PC-9 (cell line): ENCODE data around the gene OXGR1. TPM values are rescaled to one million over a fixed set of nuclear protein-coding genes. Genes with fewer than 3 reads are reported as not detected.

Experiments used
- BruUV-seq: library from RNA; stranded (reverse); fragments of 400-500 nt; replicated peaks from 2 replicates; lab custom pipeline; 2021; lab: Mats Ljungman, UMichigan
- CTCF ChIA-PET: fragments of 300-600 bp; sonication (Branson Sonifier 250); formaldehyde crosslinking; loops from one replicate; lab custom pipeline; 2022; ENCODE audit warnings: antibody characterized with exemption; lab: Charles Lee
- POLR2A ChIA-PET: fragments of 300-600 bp; sonication (Branson Sonifier 250); formaldehyde crosslinking; loops from one replicate; lab custom pipeline; 2022; ENCODE audit warnings: antibody characterized with exemption; ENCODE audit not compliant: unreplicated experiment; lab: Charles Lee
- DNase-seq, 2 experiments: peaks; one replicate each; pipeline versions ENCODE4 v3.0.0 to v3.0.0-alpha.2; 2015 to 2022; ENCODE audit warnings: mixed read lengths in 1 of 2
- H2AFZ ChIP-seq: fragments of 200-600 bp; sonication (generic); 2 replicates; pipeline ENCODE4 v1.8.1; 2017; ENCODE audit warnings: antibody characterized with exemption
- H3F3A ChIP-seq: fragments of 200-600 bp; sonication (generic); 2 replicates; pipeline ENCODE4 v1.8.1; 2017; ENCODE audit warnings: antibody characterized with exemption, mild to moderate bottlenecking, low read depth; ENCODE audit not compliant: insufficient read depth
- H3K27ac ChIP-seq: fragments of 200-600 bp; sonication (generic); 2 replicates; pipeline ENCODE4 v1.6.1; 2016; ENCODE audit warnings: mixed run types
- H3K27me3 ChIP-seq: fragments of 200-600 bp; sonication (generic); 2 replicates; pipeline ENCODE4 v1.6.1; 2016; ENCODE audit warnings: low read depth, mixed run types; ENCODE audit not compliant: insufficient read depth
- H3K36me3 ChIP-seq: fragments of 200-600 bp; sonication (generic); 2 replicates; pipeline ENCODE4 v1.6.1; 2016; ENCODE audit warnings: low read depth, mixed run types
- H3K4me1 ChIP-seq: fragments of 200-600 bp; sonication (generic); replicated peaks from 2 replicates; pipeline ENCODE4 v1.6.1; 2016; ENCODE audit warnings: mixed run types; ENCODE audit not compliant: insufficient read depth
- H3K4me2 ChIP-seq: fragments of 200-600 bp; sonication (generic); 2 replicates; pipeline ENCODE4 v1.6.1; 2017; ENCODE audit warnings: mixed run types
- H3K4me3 ChIP-seq: fragments of 200-600 bp; sonication (generic); 2 replicates; pipeline ENCODE4 v1.6.1; 2016; ENCODE audit warnings: mixed run types
- H3K79me2 ChIP-seq: fragments of 200-600 bp; sonication (generic); 2 replicates; pipeline ENCODE4 v1.6.1; 2017; ENCODE audit warnings: low read depth, mixed run types
- H3K9me2 ChIP-seq: fragments of 200-600 bp; sonication (generic); 2 replicates; pipeline ENCODE4 v1.8.1; 2017; ENCODE audit warnings: mild to moderate bottlenecking; ENCODE audit not compliant: insufficient read depth
- H3K9me3 ChIP-seq: fragments of 200-600 bp; sonication (generic); 2 replicates; pipeline ENCODE4 v1.8.1; 2016; ENCODE audit warnings: low read depth; ENCODE audit not compliant: insufficient read depth
- H4K20me1 ChIP-seq: fragments of 200-600 bp; sonication (generic); 2 replicates; pipeline ENCODE4 v1.8.1; 2017; ENCODE audit not compliant: insufficient read depth
- CTCF ChIP-seq: fragments of 200-600 bp; sonication (generic); conservative IDR thresholded peaks from 2 replicates; pipeline ENCODE4 v1.6.1; 2017; ENCODE audit warnings: mixed run types, antibody characterized with exemption, mild to moderate bottlenecking, moderate library complexity
- EZH2 ChIP-seq: fragments of 200-600 bp; sonication (generic); IDR thresholded peaks from 2 replicates; pipeline ENCODE4 v1.8.0; 2017; ENCODE audit warnings: antibody characterized with exemption, low read depth
- intact Hi-C: fragments of 100-400 bp; cut with micrococcal nuclease; formaldehyde crosslinking; loops from one replicate; pipeline ENCODE4 v1.10.0; 2022; ENCODE audit not compliant: unreplicated experiment
- total RNA-seq: library from RNA; stranded (reverse); gene quantifications from 2 replicates; pipeline ENCODE4 v1.2.3, GENCODE V29; 2021

The OXGR1 gene
- total RNA-seq, 1 experiment from 2014 or later, result not detected

DNA sequence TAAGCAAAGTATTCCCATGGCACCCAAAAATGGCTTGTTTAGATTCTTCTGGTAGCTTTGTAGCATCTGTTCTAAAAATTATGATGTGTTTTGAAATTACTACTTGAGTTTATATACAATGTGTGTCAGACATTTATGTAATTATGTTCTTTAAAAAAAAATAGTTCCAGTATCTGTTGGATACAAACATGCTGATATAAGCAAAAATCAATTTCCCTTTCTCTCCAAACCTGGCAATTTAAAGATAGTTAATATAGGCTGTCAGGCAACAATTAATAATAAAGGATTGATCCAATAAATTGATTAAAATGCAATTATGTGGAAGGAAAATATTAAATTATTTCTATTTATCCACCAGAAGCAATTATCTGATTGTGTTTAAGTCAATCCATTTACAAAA is 41.7 kb downstream of the OXGR1 start:
- DNase-seq, result no peak
- Histone ChIP-seq H3K79me2 (no peaks in the 10 kb centered on the region), H4K20me1 (0 out of 2 replicates have a peak, but pooled peaks cover 5% of the 10 kb centered on the region), H3F3A (no peaks in the 10 kb centered on the region), H3K4me3 (no peak overlapping the region), H3K27me3 (no peaks in the 10 kb centered on the region), H3K4me2 (no peak overlapping the region), H3K36me3 (no peaks in the 10 kb centered on the region), H3K9me3 (no peaks in the 10 kb centered on the region; the same call in none of the 2 replicates), H2AFZ (no peak overlapping the region), H3K9me2 (no peaks in the 10 kb centered on the region), H3K4me1 (no peaks in the 10 kb centered on the region), H3K27ac (no peak overlapping the region)
- intact Hi-C loops, result no loop called here
- ChIA-PET POLR2A (interaction anchor here (0.6 kb wide), 1 partner anchor 12 kb away, joined by 4 read pairs; no protein-coding TSS in a partner anchor), CTCF (no interaction called here)
- BruUV-seq, result no TSS peak
- TF ChIP-seq CTCF (no peak), EZH2 (no peak)

DNA sequence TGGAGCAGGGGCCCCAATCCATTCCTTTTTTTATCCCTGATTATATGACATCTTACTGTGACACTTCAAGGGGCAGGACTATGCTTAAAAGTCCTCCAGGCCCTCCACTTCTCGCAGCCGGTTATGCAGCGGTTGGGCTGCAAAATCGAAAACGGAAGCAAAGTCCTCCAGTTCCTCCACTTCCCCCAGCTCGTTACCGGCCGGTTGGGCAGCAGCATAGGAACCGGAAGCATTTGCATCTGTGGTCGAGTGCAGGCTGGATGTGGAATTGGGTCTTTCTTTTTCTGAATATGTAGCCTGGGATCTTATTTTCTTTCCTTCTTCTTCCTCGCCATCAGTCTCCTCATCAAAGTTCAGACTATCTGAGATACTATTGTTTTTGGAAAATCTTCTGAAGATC is 46.1 kb downstream of the OXGR1 start:
- ChIA-PET POLR2A (no interaction called here), CTCF (no interaction called here)
- DNase-seq, result no peak
- intact Hi-C loops, result no loop called here
- H3K4me1 ChIP-seq, result no peaks in the 10 kb centered on the region
- H3K4me2 ChIP-seq, result no peak overlapping the region
- no peaks in the 10 kb centered on the region for H3K79me2 ChIP-seq
- H3F3A ChIP-seq, result no peaks in the 10 kb centered on the region
- H3K36me3 ChIP-seq, result no peaks in the 10 kb centered on the region
- 0 out of 2 replicates have a peak, but pooled peaks cover 5% of the 10 kb centered on the region for H4K20me1 ChIP-seq
- H3K9me2 ChIP-seq, result no peaks in the 10 kb centered on the region
- no peak for TF ChIP-seq CTCF
- no peaks in the 10 kb centered on the region; the same call in 1 of the 2 replicates for H3K9me3 ChIP-seq
- no TSS peak for BruUV-seq
- H3K27me3 ChIP-seq, result peaks cover 20% of the 10 kb centered on the region; the same call in 1 of the 2 replicates
- no peak overlapping the region for H2AFZ ChIP-seq
- no peak overlapping the region for H3K27ac ChIP-seq
- H3K4me3 ChIP-seq, result no peak overlapping the region

GRCh38 chr13:96947343-96947910 is 46.8 kb downstream of the OXGR1 start:
- Histone ChIP-seq H2AFZ (no peak overlapping the region), H3K9me2 (no peaks in the 10 kb centered on the region), H3K27me3 (peaks cover 20% of the 10 kb centered on the region; the same call in 1 of the 2 replicates), H3F3A (no peaks in the 10 kb centered on the region), H3K36me3 (no peaks in the 10 kb centered on the region), H3K4me3 (no peak overlapping the region), H3K4me2 (no peak overlapping the region), H3K9me3 (no peaks in the 10 kb centered on the region; the same call in 1 of the 2 replicates), H3K27ac (no peak overlapping the region), H3K4me1 (no peaks in the 10 kb centered on the region), H3K79me2 (no peaks in the 10 kb centered on the region), H4K20me1 (0 out of 2 replicates have a peak, but pooled peaks cover 5% of the 10 kb centered on the region)
- ChIA-PET CTCF (no interaction called here), POLR2A (no interaction called here)
- TF ChIP-seq CTCF (no peak), EZH2 (no peak)
- intact Hi-C loops, result no loop called here
- no TSS peak for BruUV-seq
- no peak for DNase-seq
